Left forelimb (tissue), 1 donor: Measurements from ENCODE around the gene TOMM22.

Experiments
- DNase-seq: peaks from one replicate; pipeline ENCODE4 v3.0.0-alpha.2; 2018; ENCODE audit warnings: low spot score

TOMM22 gene

GRCh38 chr22:38696606-38697424 lies 15.1 kb downstream of the TOMM22 start:
- no peak for DNase-seq

GRCh38 chr22:38697425-38698089 lies 15.8 kb downstream of the TOMM22 start:
- no peak for DNase-seq

GRCh38 chr22:38698407-38699094 lies 16.8 kb downstream of the TOMM22 start:
- no peak for DNase-seq

- DNase-seq = no peak
Measured at GRCh38 chr22:38699143-38699542, 17.4 kb downstream of the TOMM22 start.

GRCh38 chr22:38699784-38700183 lies 18.0 kb downstream of the TOMM22 start:
- no peak for DNase-seq

GRCh38 chr22:38700270-38700788 lies 18.6 kb downstream of the TOMM22 start:
- DNase-seq = no peak

GRCh38 chr22:38700789-38701628 lies 19.3 kb downstream of the TOMM22 start, which contains the start of gene JOSD1:
Gene JOSD1 (minus strand): TSS chr22:38700943. CDS start chr22:38699987, 956 bp downstream.
- peak; percentile 98 for DNase-seq

- DNase-seq = no peak
Measured at GRCh38 chr22:38704654-38705234, 23.0 kb downstream of the TOMM22 start.

GRCh38 chr22:38705235-38706100 lies 23.7 kb downstream of the TOMM22 start, which contains the start of gene GTPBP1:
Gene GTPBP1 (plus strand): TSS chr22:38705944. CDS start chr22:38705956, 12 bp downstream.
- DNase-seq = peak; percentile 98

- peak; percentile 72 for DNase-seq
Measured at GRCh38 chr22:38706101-38706900, 24.5 kb downstream of the TOMM22 start.

- no peak for DNase-seq
Measured at GRCh38 chr22:38706901-38707195, 25.1 kb downstream of the TOMM22 start.

GRCh38 chr22:38707346-38707745 lies 25.6 kb downstream of the TOMM22 start:
- no peak for DNase-seq

- no peak for DNase-seq
Measured at GRCh38 chr22:38707984-38708383, 26.2 kb downstream of the TOMM22 start.

GRCh38 chr22:38709306-38709705 lies 27.5 kb downstream of the TOMM22 start:
- DNase-seq = no peak

GRCh38 chr22:38710351-38710750 lies 28.6 kb downstream of the TOMM22 start:
- no peak for DNase-seq

GRCh38 chr22:38710866-38711265 lies 29.1 kb downstream of the TOMM22 start:
- DNase-seq = no peak

GRCh38 chr22:38712486-38713207 lies 30.9 kb downstream of the TOMM22 start:
- DNase-seq = no peak

- no peak for DNase-seq
Measured at GRCh38 chr22:38713921-38714320, 32.2 kb downstream of the TOMM22 start.
